Lower lobe of right lung (tissue), 2 donors: ENCODE results near the gene CCDC71. TPM values are rescaled to one million over a fixed set of nuclear protein-coding genes. Genes with fewer than 3 reads are reported as not detected.
A peak's percentile ranks its signal among the peaks of the same experiment; 100 is the strongest.

ENCODE experiments used
- ATAC-seq, 2 donors: fragments of 200-7000 bp; cut with Tn5 transposase; one replicate each; pipeline ENCODE4 v1.9.1; 2020 to 2022; ENCODE audit warnings: mild to moderate bottlenecking in 2 of 2, moderate library complexity in 2 of 2
- DNase-seq: peaks from one replicate; pipeline ENCODE4 v3.0.0-alpha.2; 2020
- H3K27ac ChIP-seq: fragments of 200-600 bp; one replicate; pipeline ENCODE4 v1.8.0; 2022
- H3K27me3 ChIP-seq: fragments of 200-600 bp; one replicate; pipeline ENCODE4 v1.8.0; 2022; ENCODE audit warnings: low read depth
- H3K36me3 ChIP-seq: fragments of 200-600 bp; one replicate; pipeline ENCODE4 v1.8.0; 2022; ENCODE audit warnings: mild to moderate bottlenecking
- H3K4me1 ChIP-seq: fragments of 200-600 bp; one replicate; pipeline ENCODE4 v1.8.0; 2022
- H3K4me3 ChIP-seq: fragments of 200-600 bp; one replicate; pipeline ENCODE4 v1.8.0; 2022; ENCODE audit warnings: mild to moderate bottlenecking
- H3K9me3 ChIP-seq: fragments of 200-600 bp; one replicate; pipeline ENCODE4 v1.8.0; 2022
- CTCF ChIP-seq: fragments of 200-600 bp; IDR thresholded peaks from one replicate; pipeline ENCODE4 v1.8.0; 2022; ENCODE audit warnings: antibody characterized with exemption, mild to moderate bottlenecking
- intact Hi-C: fragments of 100-400 bp; cut with DNase I; formaldehyde crosslinking; loops from one replicate; pipeline ENCODE4 v1.11.0; 2022
- total RNA-seq: library from RNA; stranded (reverse); fragmentation: NEBNext Ultra II Directional; extraction: Animal tissue kit (Norgen Biotek cat#: 25700); gene quantifications from one replicate; pipeline ENCODE4 v1.2.1, GENCODE V29; 2021
- donor health status: DM: no; HTN: yes; CAD: no; lungs with severe emphysema.

Gene CCDC71
- total RNA-seq, 1 donor from 2014 or later, result 23.4 TPM

- DNase-seq (no peak), ATAC-seq (no peak)
- Histone ChIP-seq H3K9me3 (no peaks in the 10 kb centered on the region), H3K4me1 (peaks cover 32% of the 10 kb centered on the region), H3K36me3 (peaks cover 32% of the 10 kb centered on the region), H3K27ac (no peak overlapping the region), H3K27me3 (no peaks in the 10 kb centered on the region), H3K4me3 (no peak overlapping the region)
- intact Hi-C loops, result no loop called here
- no peak for TF ChIP-seq CTCF
These were observed 4.9 kb downstream of the CCDC71 start for GRCh38 chr3:49161197-49161596.

- intact Hi-C loops, result no loop called here
- DNase-seq, result no peak
- Histone ChIP-seq H3K27me3 (no peaks in the 10 kb centered on the region), H3K4me1 (peaks cover 15% of the 10 kb centered on the region), H3K9me3 (no peaks in the 10 kb centered on the region), H3K27ac (no peak overlapping the region), H3K36me3 (peaks cover 23% of the 10 kb centered on the region), H3K4me3 (no peak overlapping the region)
- no peak for ATAC-seq
- TF ChIP-seq CTCF, result no peak
These were observed 7.3 kb downstream of the CCDC71 start for GRCh38 chr3:49158792-49159191.

- H3K27ac ChIP-seq, result no peak overlapping the region
These were observed 7.9 kb downstream of the CCDC71 start for GRCh38 chr3:49158103-49158709.

GRCh38 chr3:49157289-49157688 is 8.8 kb downstream of the CCDC71 start:
- ATAC-seq (no peak), DNase-seq (no peak)
- H3K4me1 ChIP-seq, result peaks cover 9% of the 10 kb centered on the region
- H3K27ac ChIP-seq, result no peak overlapping the region
- no peaks in the 10 kb centered on the region for H3K27me3 ChIP-seq
- H3K4me3 ChIP-seq, result no peak overlapping the region
- no peaks in the 10 kb centered on the region for H3K9me3 ChIP-seq
- intact Hi-C loops, result no loop called here
- TF ChIP-seq CTCF, result no peak
- H3K36me3 ChIP-seq, result peaks cover 10% of the 10 kb centered on the region

More at GRCh38 chr3:49158103-49158709, 7.9 kb downstream of the CCDC71 start:
- intact Hi-C loops, result no loop called here
- DNase-seq, result peak; percentile 57
- H3K27me3 ChIP-seq, result no peaks in the 10 kb centered on the region
- H3K9me3 ChIP-seq, result no peaks in the 10 kb centered on the region
- peaks cover 17% of the 10 kb centered on the region for H3K36me3 ChIP-seq
- ATAC-seq, result peak; percentile 38 to 57
- peaks cover 15% of the 10 kb centered on the region for H3K4me1 ChIP-seq
- no peak overlapping the region for H3K4me3 ChIP-seq
- peak; percentile 50 for TF ChIP-seq CTCF

GRCh38 chr3:49153349-49153912 is 12.7 kb downstream of the CCDC71 start:
- intact Hi-C loops, result no loop called here
- H3K27me3 ChIP-seq, result no peaks in the 10 kb centered on the region
- H3K4me3 ChIP-seq, result no peak overlapping the region
- DNase-seq (no peak), ATAC-seq (no peak)
- TF ChIP-seq CTCF, result no peak
- no peak overlapping the region for H3K27ac ChIP-seq
- H3K36me3 ChIP-seq, result no peaks in the 10 kb centered on the region
- H3K4me1 ChIP-seq, result no peaks in the 10 kb centered on the region
- H3K9me3 ChIP-seq, result no peaks in the 10 kb centered on the region
